BLaER1 treated with 17β-estradiol and CSF1 and Interleukin-3, amounts not matched to agents 10 nM and 100 nM (cell line): ENCODE measurements around the gene FRYL.
A peak's percentile ranks its signal among the peaks of the same experiment; 100 is the strongest.
"Not testable (repeated sequence)": the region's sequence is repeated elsewhere in the genome, so short reads cannot be mapped to it uniquely, and the experiment has no call there.

Experiments used
- H3K27ac ChIP-seq, 11 experiments: shearing (Covaris generic); formaldehyde crosslinking; 2 replicates each; pipeline ENCODE4 v1.8.1; 2022
- H3K27me3 ChIP-seq, 11 experiments: shearing (Covaris generic); formaldehyde crosslinking; 2 replicates each; pipeline ENCODE4 v1.8.1; 2022
- H3K36me3 ChIP-seq, 11 experiments: shearing (Covaris generic); formaldehyde crosslinking; 2 replicates each; pipeline ENCODE4 v1.8.1; 2022
- H3K4me1 ChIP-seq, 10 experiments: shearing (Covaris generic); formaldehyde crosslinking; 2 replicates each; pipeline ENCODE4 v1.8.1; 2022
- H3K4me2 ChIP-seq, 11 experiments: shearing (Covaris generic); formaldehyde crosslinking; 2 replicates each; pipeline ENCODE4 v1.8.1; 2022
- H3K4me3 ChIP-seq, 10 experiments: shearing (Covaris generic); formaldehyde crosslinking; 2 replicates each; pipeline ENCODE4 v1.8.1; 2022
- H3K9ac ChIP-seq, 11 experiments: shearing (Covaris generic); formaldehyde crosslinking; 2 replicates each; pipeline ENCODE4 v1.8.1; 2022
- H3K9me3 ChIP-seq, 11 experiments: shearing (Covaris generic); formaldehyde crosslinking; replicated peaks in 1 of 11; 2 replicates each; pipeline ENCODE4 v1.8.1; 2022
- H4K20me1 ChIP-seq, 11 experiments: shearing (Covaris generic); formaldehyde crosslinking; 2 replicates each; pipeline ENCODE4 v1.8.1; 2022
- Cebpa-rat ChIP-seq, 11 experiments: shearing (Covaris generic); IDR thresholded peaks; 2 replicates each; pipeline ENCODE4 v1.8.1; 2022

The FRYL gene

GRCh38 chr4:48641401-48641800 is 138.7 kb downstream of the FRYL start:
- Histone ChIP-seq H3K4me2 (no peak overlapping the region), H3K9me3 (peaks cover 0 to 10% (median 5%) of the 10 kb centered on the region in 11 experiments; a peak in 5 of 22 replicates), H3K4me3 (no peak overlapping the region), H3K4me1 (peaks cover 0 to 8% (median 0%) of the 10 kb centered on the region in 10 experiments; a peak in 2 of 20 replicates), H3K9ac (no peak overlapping the region), H3K36me3 (peaks cover 0 to 15% (median 4%) of the 10 kb centered on the region in 11 experiments; a peak in 8 of 22 replicates), H3K27me3 (no peaks in the 10 kb centered on the region), H4K20me1 (peaks cover 4 to 70% (median 13%) of the 10 kb centered on the region in 11 experiments; a peak in 13 of 22 replicates), H3K27ac (no peak overlapping the region)
- TF ChIP-seq Cebpa-rat (IDR thresholded peaks at IDR 0.05) = no peak

GRCh38 chr4:48640699-48641098 is 139.4 kb downstream of the FRYL start:
- no peak overlapping the region for H3K27ac ChIP-seq
- no peak for TF ChIP-seq Cebpa-rat (IDR thresholded peaks at IDR 0.05)

GRCh38 chr4:48640225-48640624 is 139.9 kb downstream of the FRYL start:
- H3K9me3 ChIP-seq = peaks cover 0 to 10% (median 5%) of the 10 kb centered on the region in 11 experiments; a peak in 5 of 22 replicates
- H3K4me1 ChIP-seq = peaks cover 0 to 20% (median 5%) of the 10 kb centered on the region in 10 experiments; a peak in 14 of 20 replicates
- H3K36me3 ChIP-seq = peaks cover 0 to 18% (median 6%) of the 10 kb centered on the region in 11 experiments; a peak in 11 of 22 replicates
- no peak overlapping the region for H3K4me2 ChIP-seq
- no peak overlapping the region for H3K9ac ChIP-seq
- H3K27ac ChIP-seq = no peak overlapping the region
- TF ChIP-seq Cebpa-rat (IDR thresholded peaks at IDR 0.05) = no peak
- no peaks in the 10 kb centered on the region for H3K27me3 ChIP-seq
- H3K4me3 ChIP-seq = no peak overlapping the region
- H4K20me1 ChIP-seq = peaks cover 5 to 65% (median 12%) of the 10 kb centered on the region in 11 experiments; a peak in 15 of 22 replicates

More at GRCh38 chr4:48640699-48641098, 139.4 kb downstream of the FRYL start:
- Histone ChIP-seq H3K36me3 (peaks cover 0 to 15% (median 3%) of the 10 kb centered on the region in 11 experiments; a peak in 8 of 22 replicates), H3K4me3 (no peak overlapping the region), H3K4me1 (peaks cover 0 to 15% (median under 1%) of the 10 kb centered on the region in 10 experiments; a peak in 9 of 20 replicates), H4K20me1 (peaks cover 4 to 65% (median 12%) of the 10 kb centered on the region in 11 experiments; a peak in 13 of 22 replicates), H3K4me2 (no peak overlapping the region), H3K27me3 (no peaks in the 10 kb centered on the region), H3K9me3 (peaks cover 0 to 10% (median 5%) of the 10 kb centered on the region in 11 experiments; a peak in 5 of 22 replicates), H3K9ac (no peak overlapping the region)

- H3K27ac ChIP-seq = no peak overlapping the region
- H3K4me2 ChIP-seq = no peak overlapping the region
- H4K20me1 ChIP-seq = peaks cover 6 to 67% (median 16%) of the 10 kb centered on the region in 11 experiments; a peak in 16 of 22 replicates
- H3K4me1 ChIP-seq = peaks cover 0 to 24% (median 9%) of the 10 kb centered on the region in 10 experiments; a peak in 14 of 20 replicates
- H3K36me3 ChIP-seq = peaks cover 0 to 22% (median 6%) of the 10 kb centered on the region in 11 experiments; a peak in 12 of 22 replicates
- peaks cover 0 to 10% (median 5%) of the 10 kb centered on the region in 11 experiments; a peak in 5 of 22 replicates for H3K9me3 ChIP-seq
- H3K27me3 ChIP-seq = no peaks in the 10 kb centered on the region
- H3K9ac ChIP-seq = no peak overlapping the region
- no peak for TF ChIP-seq Cebpa-rat (IDR thresholded peaks at IDR 0.05)
- no peak overlapping the region for H3K4me3 ChIP-seq
These were observed 140.3 kb downstream of the FRYL start for GRCh38 chr4:48639807-48640206.

GRCh38 chr4:48638586-48638985 is 141.5 kb downstream of the FRYL start:
- not testable (repeated sequence) for H3K27ac ChIP-seq, H3K4me2 ChIP-seq, H3K4me3 ChIP-seq, H3K27me3 ChIP-seq, H3K9ac ChIP-seq
- H3K9me3 ChIP-seq = peaks cover 0 to 10% (median 5%) of the 10 kb centered on the region in 11 experiments; a peak in 5 of 22 replicates
- peaks cover 0 to 34% (median 12%) of the 10 kb centered on the region in 11 experiments; a peak in 15 of 22 replicates for H3K36me3 ChIP-seq
- peaks cover 0 to 25% (median 10%) of the 10 kb centered on the region in 10 experiments; a peak in 14 of 20 replicates for H3K4me1 ChIP-seq
- peaks cover 6 to 73% (median 17%) of the 10 kb centered on the region in 11 experiments; a peak in 16 of 22 replicates for H4K20me1 ChIP-seq

GRCh38 chr4:48636911-48637310 is 143.2 kb downstream of the FRYL start:
- H3K4me2 ChIP-seq = no peak overlapping the region
- H3K4me3 ChIP-seq = no peak overlapping the region
- peaks cover 0 to 69% (median 12%) of the 10 kb centered on the region in 11 experiments; a peak in 14 of 22 replicates for H4K20me1 ChIP-seq
- H3K36me3 ChIP-seq = peaks cover 0 to 45% (median 19%) of the 10 kb centered on the region in 11 experiments; a peak in 16 of 22 replicates
- H3K4me1 ChIP-seq = peaks cover 0 to 25% (median 10%) of the 10 kb centered on the region in 10 experiments; a peak in 14 of 20 replicates
- no peak overlapping the region for H3K9ac ChIP-seq
- H3K9me3 ChIP-seq = peaks cover 0 to 10% (median 5%) of the 10 kb centered on the region in 11 experiments; a peak in 5 of 22 replicates
- no peak overlapping the region for H3K27ac ChIP-seq
- H3K27me3 ChIP-seq = no peaks in the 10 kb centered on the region
- no peak for TF ChIP-seq Cebpa-rat (IDR thresholded peaks at IDR 0.05)

GRCh38 chr4:48635980-48636379 is 144.1 kb downstream of the FRYL start:
- H4K20me1 ChIP-seq = peaks cover 0 to 65% (median 11%) of the 10 kb centered on the region in 11 experiments; a peak in 14 of 22 replicates
- no peaks in the 10 kb centered on the region for H3K27me3 ChIP-seq
- no peak overlapping the region for H3K9ac ChIP-seq
- peaks cover 0 to 10% (median 5%) of the 10 kb centered on the region in 11 experiments; a peak in 5 of 22 replicates for H3K9me3 ChIP-seq
- H3K36me3 ChIP-seq = peaks cover 0 to 52% (median 19%) of the 10 kb centered on the region in 11 experiments; a peak in 17 of 22 replicates
- H3K4me1 ChIP-seq = peaks cover 0 to 25% (median 10%) of the 10 kb centered on the region in 10 experiments; a peak in 14 of 20 replicates
- TF ChIP-seq Cebpa-rat (IDR thresholded peaks at IDR 0.05) = no peak
- no peak overlapping the region for H3K27ac ChIP-seq
- H3K4me3 ChIP-seq = no peak overlapping the region
- peak overlapping the region in 1 of 11 experiments; percentile 48; a peak in 2 of 22 replicates for H3K4me2 ChIP-seq

- Histone ChIP-seq H3K27ac (no peak overlapping the region), H4K20me1 (peaks cover 0 to 60% (median 10%) of the 10 kb centered on the region in 11 experiments; a peak in 14 of 22 replicates), H3K9ac (no peak overlapping the region), H3K4me2 (peak overlapping the region in 7 of 11 experiments; percentile 5 to 59 (median 34); a peak in 11 of 22 replicates), H3K4me1 (peaks cover 0 to 25% (median 10%) of the 10 kb centered on the region in 10 experiments; a peak in 14 of 20 replicates), H3K9me3 (peaks cover 0 to 10% (median 5%) of the 10 kb centered on the region in 11 experiments; a peak in 5 of 22 replicates), H3K4me3 (no peak overlapping the region), H3K36me3 (peaks cover 0 to 58% (median 23%) of the 10 kb centered on the region in 11 experiments; a peak in 17 of 22 replicates), H3K27me3 (no peaks in the 10 kb centered on the region)
- no peak for TF ChIP-seq Cebpa-rat (IDR thresholded peaks at IDR 0.05)
These were observed 144.8 kb downstream of the FRYL start for GRCh38 chr4:48635310-48635709.
